HEK293 (cell line): ENCODE results near the gene CDCA3.

Source experiments
- CTCF ChIA-PET: fragments of 350-600 bp; formaldehyde crosslinking; extraction: SDS; loops from one replicate; lab custom pipeline; 2021; ENCODE audit warnings: antibody characterized with exemption; lab: Yijun Ruan, JAX
- POLR2A ChIA-PET: fragments of 300-600 bp; formaldehyde crosslinking; extraction: SDS; loops from one replicate; lab custom pipeline; 2020; ENCODE audit warnings: antibody characterized with exemption, inconsistent platforms; lab: Yijun Ruan, JAX
- H3K27ac ChIP-seq: fragments of 200-500 bp; sonication (Bioruptor generic); 2 replicates; pipeline ENCODE4 v1.5.1; 2014; ENCODE audit warnings: low read depth, low read length, control low read depth, inconsistent platforms; ENCODE audit errors: extremely low read depth
- H3K36me3 ChIP-seq, 2 experiments: fragments of 200-500 bp in 1 of 2; sonication (Bioruptor generic) in 1 of 2; 1 replicate in 1 of 2; 2 replicates in 1 of 2; pipeline ENCODE4 v1.5.1; 2014 to 2017; ENCODE audit warnings: inconsistent platforms in 2 of 2, low read length in 2 of 2; ENCODE audit not compliant: control insufficient read depth in 2 of 2, insufficient read depth in 1 of 2
- H3K4me1 ChIP-seq: fragments of 200-500 bp; sonication (Bioruptor generic); 2 replicates; pipeline ENCODE4 v1.5.1; 2014; ENCODE audit warnings: mild to moderate bottlenecking, low read length, inconsistent platforms; ENCODE audit not compliant: control insufficient read depth, insufficient read depth
- H3K4me3 ChIP-seq: 2 replicates; pipeline ENCODE4 v1.5.1; 2011; ENCODE audit warnings: low read depth, mild to moderate bottlenecking, control low read depth, low read length, moderate library complexity
- H3K9me3 ChIP-seq: fragments of 200-500 bp; sonication (Bioruptor generic); 2 replicates; pipeline ENCODE4 v1.5.1; 2014; ENCODE audit warnings: low read depth, low read length, inconsistent platforms; ENCODE audit not compliant: control insufficient read depth, insufficient read depth
- GLIS2 ChIP-seq: fragments of 450-650 bp; formaldehyde crosslinking; IDR thresholded peaks from 2 replicates; pipeline ENCODE4 v1.5.1; 2016; ENCODE audit warnings: missing biosample characterization, missing genetic modification characterization
- HIC1 ChIP-seq: fragments of 450-650 bp; formaldehyde crosslinking; IDR thresholded peaks from 2 replicates; pipeline ENCODE4 v1.5.1; 2016; ENCODE audit warnings: missing biosample characterization, missing genetic modification characterization
- MYNN ChIP-seq: fragments of 450-650 bp; formaldehyde crosslinking; IDR thresholded peaks from 2 replicates; pipeline ENCODE4 v1.5.1; 2016; ENCODE audit warnings: missing biosample characterization, missing genetic modification characterization, borderline replicate concordance
- OSR2 ChIP-seq: fragments of 450-650 bp; formaldehyde crosslinking; IDR thresholded peaks from 2 replicates; pipeline ENCODE4 v1.5.1; 2016; ENCODE audit warnings: missing biosample characterization, missing genetic modification characterization
- REPIN1 ChIP-seq: fragments of 450-650 bp; formaldehyde crosslinking; IDR thresholded peaks from 2 replicates; pipeline ENCODE4 v1.5.1; 2017; ENCODE audit warnings: missing biosample characterization, missing genetic modification characterization, low read depth
- SP2 ChIP-seq: fragments of 450-650 bp; formaldehyde crosslinking; IDR thresholded peaks from 2 replicates; pipeline ENCODE4 v1.5.1; 2016; ENCODE audit warnings: missing biosample characterization, missing genetic modification characterization
- SP7 ChIP-seq: fragments of 450-650 bp; formaldehyde crosslinking; IDR thresholded peaks from 2 replicates; pipeline ENCODE4 v1.5.1; 2016; ENCODE audit warnings: missing biosample characterization, missing genetic modification characterization
- YY1 ChIP-seq: fragments of 450-650 bp; formaldehyde crosslinking; IDR thresholded peaks from 2 replicates; pipeline ENCODE4 v1.5.1; 2018; ENCODE audit warnings: missing biosample characterization, missing genetic modification characterization
- ZBTB20 ChIP-seq: fragments of 450-650 bp; formaldehyde crosslinking; IDR thresholded peaks from 2 replicates; pipeline ENCODE4 v1.5.1; 2016; ENCODE audit warnings: missing biosample characterization, missing genetic modification characterization
- ZFHX2 ChIP-seq: fragments of 450-650 bp; formaldehyde crosslinking; conservative IDR thresholded peaks from 2 replicates; pipeline ENCODE4 v1.5.1; 2016; ENCODE audit warnings: missing biosample characterization, missing genetic modification characterization
- ZFP3 ChIP-seq: fragments of 450-650 bp; formaldehyde crosslinking; IDR thresholded peaks from 2 replicates; pipeline ENCODE4 v1.5.1; 2016; ENCODE audit warnings: low read depth, missing biosample characterization, missing genetic modification characterization
- ZNF114 ChIP-seq: fragments of 450-650 bp; formaldehyde crosslinking; IDR thresholded peaks from 2 replicates; pipeline ENCODE4 v1.5.0; 2017; ENCODE audit warnings: missing biosample characterization, missing genetic modification characterization
- ZNF239 ChIP-seq: fragments of 450-650 bp; formaldehyde crosslinking; IDR thresholded peaks from 2 replicates; pipeline ENCODE4 v1.5.1; 2016; ENCODE audit warnings: missing biosample characterization, missing genetic modification characterization
- ZNF24 ChIP-seq: fragments of 450-650 bp; formaldehyde crosslinking; IDR thresholded peaks from 2 replicates; pipeline ENCODE4 v1.5.1; 2016; ENCODE audit warnings: missing biosample characterization, missing genetic modification characterization
- ZNF391 ChIP-seq: fragments of 450-650 bp; formaldehyde crosslinking; IDR thresholded peaks from 2 replicates; pipeline ENCODE4 v1.5.1; 2016; ENCODE audit warnings: low read depth, missing biosample characterization, missing genetic modification characterization, borderline replicate concordance
- ZNF394 ChIP-seq: fragments of 450-650 bp; formaldehyde crosslinking; IDR thresholded peaks from 2 replicates; pipeline ENCODE4 v1.5.1; 2016; ENCODE audit warnings: missing biosample characterization, missing genetic modification characterization, mild to moderate bottlenecking, moderate library complexity, borderline replicate concordance
- ZNF473 ChIP-seq: fragments of 450-650 bp; formaldehyde crosslinking; IDR thresholded peaks from 2 replicates; pipeline ENCODE4 v1.5.1; 2017; ENCODE audit warnings: missing biosample characterization, missing genetic modification characterization
- ZNF510 ChIP-seq: fragments of 450-650 bp; formaldehyde crosslinking; IDR thresholded peaks from 2 replicates; pipeline ENCODE4 v1.5.1; 2018; ENCODE audit warnings: mild to moderate bottlenecking, missing genetic modification characterization, missing biosample characterization; ENCODE audit not compliant: insufficient replicate concordance
- ZNF548 ChIP-seq: fragments of 450-650 bp; formaldehyde crosslinking; IDR thresholded peaks from 2 replicates; pipeline ENCODE4 v1.5.1; 2016; ENCODE audit warnings: missing biosample characterization, missing genetic modification characterization
- ZNF596 ChIP-seq: fragments of 450-650 bp; IDR thresholded peaks from 2 replicates; pipeline ENCODE4 v1.5.0; 2018; ENCODE audit warnings: missing biosample characterization, mild to moderate bottlenecking, missing genetic modification characterization, moderate library complexity
- ZNF629 ChIP-seq: fragments of 450-650 bp; formaldehyde crosslinking; IDR thresholded peaks from 2 replicates; pipeline ENCODE4 v1.5.1; 2017; ENCODE audit warnings: missing biosample characterization, missing genetic modification characterization
- ZNF747 ChIP-seq: fragments of 450-650 bp; formaldehyde crosslinking; IDR thresholded peaks from 2 replicates; pipeline ENCODE4 v1.5.1; 2016; ENCODE audit warnings: missing biosample characterization, missing genetic modification characterization
- ZNF791 ChIP-seq: fragments of 450-650 bp; formaldehyde crosslinking; IDR thresholded peaks from 2 replicates; pipeline ENCODE4 v1.5.1; 2016; ENCODE audit warnings: missing biosample characterization, missing genetic modification characterization

The CDCA3 gene

GRCh38 chr12:6838854-6839253, 12.2 kb downstream of the CDCA3 start:
- Histone ChIP-seq H3K36me3 (peaks cover 14 to 89% of the 10 kb centered on the region in 2 experiments; a peak in 2 of 3 replicates), H3K4me1 (no peaks in the 10 kb centered on the region), H3K9me3 (no peaks in the 10 kb centered on the region), H3K4me3 (no peak overlapping the region), H3K27ac (no peak overlapping the region)
- ChIA-PET CTCF (interaction anchor here (0.7 to 2.0 kb wide), 3 partner anchors 13 to 115 kb away, joined by 3 to 9 read pairs (median 4); partner anchors contain the start of genes COPS7A and MLF2), POLR2A (interaction anchor here (1.7 to 6.5 kb wide), 3 partner anchors 9 to 13 kb away, joined by 6 to 62 read pairs (median 8); partner anchors contain the start of genes CDCA3 and USP5)
- TF ChIP-seq ZNF473 (tag by site-specific recombination) (no peak), ZNF596 (tag by site-specific recombination) (no peak), ZNF239 (tag by site-specific recombination) (no peak), HIC1 (tag by site-specific recombination) (peak; percentile 63)

GRCh38 chr12:6837370-6838060, 13.6 kb downstream of the CDCA3 start:
- no peak for TF ChIP-seq ZFHX2 (tag by site-specific recombination)
- TF ChIP-seq GLIS2 (tag by site-specific recombination): 0 out of 2 replicates have a peak, but pooled peaks have one; percentile 9
- TF ChIP-seq, all 188 proteins: peak for 1
- Histone ChIP-seq H3K4me1 (no peaks in the 10 kb centered on the region), H3K4me3 (no peak overlapping the region), H3K9me3 (no peaks in the 10 kb centered on the region), H3K36me3 (peaks cover 14 to 85% of the 10 kb centered on the region in 2 experiments; a peak in 2 of 3 replicates), H3K27ac (no peak overlapping the region)
- ChIA-PET CTCF (interaction anchor here (1.0 to 7.4 kb wide), 5 partner anchors 9 to 84 kb away, joined by 3 to 75 read pairs (median 10); partner anchors contain the start of genes CDCA3, MLF2 and USP5), POLR2A (interaction anchor here (1.4 to 3.3 kb wide), 2 partner anchors 14 to 114 kb away, joined by 5 to 10 read pairs; partner anchors contain the start of genes CDCA3 and COPS7A)

- Histone ChIP-seq H3K9me3 (no peaks in the 10 kb centered on the region), H3K36me3 (peaks cover 14 to 85% of the 10 kb centered on the region in 2 experiments), H3K4me3 (no peak overlapping the region), H3K27ac (no peak overlapping the region), H3K4me1 (no peaks in the 10 kb centered on the region)
- TF ChIP-seq ZNF391 (tag by site-specific recombination): no peak
- no peak for TF ChIP-seq ZNF791
- no peak for TF ChIP-seq ZNF510
- TF ChIP-seq SP7 (tag by site-specific recombination): no peak
- TF ChIP-seq ZNF747 (tag by site-specific recombination): no peak
- TF ChIP-seq ZNF629 (tag by site-specific recombination): no peak
- no peak for TF ChIP-seq SP2 (tag by site-specific recombination)
- TF ChIP-seq MYNN: no peak
- TF ChIP-seq OSR2 (tag by site-specific recombination): no peak
- no peak for TF ChIP-seq ZNF548 (tag by site-specific recombination)
- no peak for TF ChIP-seq ZNF24
- TF ChIP-seq YY1 (tag by site-specific recombination): no peak
- TF ChIP-seq ZBTB20 (tag by site-specific recombination): no peak
- TF ChIP-seq ZNF114 (tag by site-specific recombination): no peak
- no peak for TF ChIP-seq ZFP3 (tag by site-specific recombination)
- TF ChIP-seq REPIN1: no peak
- TF ChIP-seq ZNF394 (tag by site-specific recombination): no peak
- POLR2A ChIA-PET: interaction anchor here (0.6 to 3.3 kb wide), 3 partner anchors 15 to 113 kb away, joined by 3 to 10 read pairs (median 5); partner anchors contain the start of genes CDCA3 and COPS7A
- CTCF ChIA-PET: interaction anchor here (0.5 to 7.4 kb wide), 6 partner anchors 10 to 207 kb away, joined by 3 to 75 read pairs (median 6); partner anchors contain the start of genes CDCA3, MLF2 and USP5
These were observed 14.2 kb downstream of the CDCA3 start for GRCh38 chr12:6836851-6837250.
